OCI-LY1 (cell line): ENCODE measurements around the gene ZGRF1.

Source experiments
- EZH2 ChIP-seq: fragments of 200-600 bp; sonication (generic), shearing (Covaris generic); IDR thresholded peaks from 2 replicates; pipeline ENCODE4 v1.8.0; 2017; ENCODE audit warnings: borderline replicate concordance, mixed run types, mild to moderate bottlenecking, antibody characterized with exemption, low read length, moderate library complexity, mixed read lengths
- TF ChIP-seq, protein P1 (sequence below): fragments of 200-600 bp; sonication (generic), shearing (Covaris generic); IDR thresholded peaks from 2 replicates; pipeline ENCODE4 v1.5.1; 2017; ENCODE audit warnings: mild to moderate bottlenecking, antibody characterized with exemption, low read length, moderate library complexity, mixed read lengths

- TF ChIP-seq, protein P1, sequence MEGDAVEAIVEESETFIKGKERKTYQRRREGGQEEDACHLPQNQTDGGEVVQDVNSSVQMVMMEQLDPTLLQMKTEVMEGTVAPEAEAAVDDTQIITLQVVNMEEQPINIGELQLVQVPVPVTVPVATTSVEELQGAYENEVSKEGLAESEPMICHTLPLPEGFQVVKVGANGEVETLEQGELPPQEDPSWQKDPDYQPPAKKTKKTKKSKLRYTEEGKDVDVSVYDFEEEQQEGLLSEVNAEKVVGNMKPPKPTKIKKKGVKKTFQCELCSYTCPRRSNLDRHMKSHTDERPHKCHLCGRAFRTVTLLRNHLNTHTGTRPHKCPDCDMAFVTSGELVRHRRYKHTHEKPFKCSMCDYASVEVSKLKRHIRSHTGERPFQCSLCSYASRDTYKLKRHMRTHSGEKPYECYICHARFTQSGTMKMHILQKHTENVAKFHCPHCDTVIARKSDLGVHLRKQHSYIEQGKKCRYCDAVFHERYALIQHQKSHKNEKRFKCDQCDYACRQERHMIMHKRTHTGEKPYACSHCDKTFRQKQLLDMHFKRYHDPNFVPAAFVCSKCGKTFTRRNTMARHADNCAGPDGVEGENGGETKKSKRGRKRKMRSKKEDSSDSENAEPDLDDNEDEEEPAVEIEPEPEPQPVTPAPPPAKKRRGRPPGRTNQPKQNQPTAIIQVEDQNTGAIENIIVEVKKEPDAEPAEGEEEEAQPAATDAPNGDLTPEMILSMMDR = no peak
- TF ChIP-seq EZH2 = no peak
Measured at GRCh38 chr4:112546476-112546875, 90.2 kb downstream of the ZGRF1 start.
